Activated T-cell treated with anti-CD3 and anti-CD28 coated beads, Interleukin-2, amount 50 U/mL, for 4 hours (primary cell): ENCODE measurements around the gene CCDC47. TPM values are rescaled to one million over a fixed set of nuclear protein-coding genes. Genes with fewer than 3 reads are reported as not detected.

Experiments
- total RNA-seq, 3 donors: library from RNA; stranded (reverse); gene quantifications; one replicate each; pipeline ENCODE4 v1.2.1, GENCODE V29; 2021

Gene CCDC47
- total RNA-seq, 3 donors from 2014 or later, result 99.5 to 103 (median 102) TPM

Other genes with a start within 250 kb of the CCDC47 start
- 10 to 100 TPM; 82.1 to 89.7 (median 86.0) TPM for gene DCAF7, start 223.1 kb downstream of the CCDC47 start, total RNA-seq
- gene TACO1, start 172.7 kb downstream of the CCDC47 start, total RNA-seq, result 10 to 100 TPM; 38.9 to 47.0 (median 40.7) TPM
- gene MAP3K3, start 151.2 kb downstream of the CCDC47 start, total RNA-seq, result 10 to 100 TPM; 17.9 to 21.6 (median 17.9) TPM
- 100 to 1,000 TPM; 119 to 169 (median 146) TPM for gene LIMD2, start 73.5 kb downstream of the CCDC47 start, total RNA-seq
- gene STRADA, start 31.8 kb downstream of the CCDC47 start, total RNA-seq, result 10 to 100 TPM; 35.8 to 37.7 (median 35.9) TPM
- 100 to 1,000 TPM in 1 of 3 donors, 10 to 100 TPM in 2; 95.1 to 112 (median 95.3) TPM for gene DDX42, start 573 bp upstream of the CCDC47 start, total RNA-seq
- gene PSMC5, start 53.8 kb upstream of the CCDC47 start, total RNA-seq, result 100 to 1,000 TPM; 272 to 298 (median 280) TPM
- gene FTSJ3, start 54.1 kb upstream of the CCDC47 start, total RNA-seq, result 100 to 1,000 TPM; 123 to 169 (median 157) TPM
- gene SMARCD2, start 69.1 kb upstream of the CCDC47 start, total RNA-seq, result 10 to 100 TPM; 81.4 to 87.9 (median 83.8) TPM
- gene CSH2, start 100.1 kb upstream of the CCDC47 start, total RNA-seq, result not detected
- not detected for gene GH2, start 108.3 kb upstream of the CCDC47 start, total RNA-seq
- not detected for gene CSH1, start 123.0 kb upstream of the CCDC47 start, total RNA-seq
- gene CSHL1, start 137.7 kb upstream of the CCDC47 start, total RNA-seq, result not detected
- gene GH1, start 145.2 kb upstream of the CCDC47 start, total RNA-seq, result not detected
- gene CD79B, start 158.7 kb upstream of the CCDC47 start, total RNA-seq, result 10 to 100 TPM; 15.3 to 21.6 (median 17.1) TPM
- under 1 TPM in 2 of 3 donors, not detected in 1; 0.05 to 0.14 TPM for gene SCN4A, start 199.3 kb upstream of the CCDC47 start, total RNA-seq
- under 1 TPM in 1 of 3 donors, not detected in 2; 0.16 TPM for gene PRR29, start 224.8 kb upstream of the CCDC47 start, total RNA-seq
- 10 to 100 TPM; 67.0 to 88.9 (median 77.1) TPM for gene ICAM2, start 247.0 kb upstream of the CCDC47 start, total RNA-seq